ENCODE data around the gene CA10. TPM values are rescaled to one million over a fixed set of nuclear protein-coding genes. Genes with fewer than 3 reads are reported as not detected.

Gene CA10
- total RNA-seq, 1 experiment from 2014 or later = not detected

DNA sequence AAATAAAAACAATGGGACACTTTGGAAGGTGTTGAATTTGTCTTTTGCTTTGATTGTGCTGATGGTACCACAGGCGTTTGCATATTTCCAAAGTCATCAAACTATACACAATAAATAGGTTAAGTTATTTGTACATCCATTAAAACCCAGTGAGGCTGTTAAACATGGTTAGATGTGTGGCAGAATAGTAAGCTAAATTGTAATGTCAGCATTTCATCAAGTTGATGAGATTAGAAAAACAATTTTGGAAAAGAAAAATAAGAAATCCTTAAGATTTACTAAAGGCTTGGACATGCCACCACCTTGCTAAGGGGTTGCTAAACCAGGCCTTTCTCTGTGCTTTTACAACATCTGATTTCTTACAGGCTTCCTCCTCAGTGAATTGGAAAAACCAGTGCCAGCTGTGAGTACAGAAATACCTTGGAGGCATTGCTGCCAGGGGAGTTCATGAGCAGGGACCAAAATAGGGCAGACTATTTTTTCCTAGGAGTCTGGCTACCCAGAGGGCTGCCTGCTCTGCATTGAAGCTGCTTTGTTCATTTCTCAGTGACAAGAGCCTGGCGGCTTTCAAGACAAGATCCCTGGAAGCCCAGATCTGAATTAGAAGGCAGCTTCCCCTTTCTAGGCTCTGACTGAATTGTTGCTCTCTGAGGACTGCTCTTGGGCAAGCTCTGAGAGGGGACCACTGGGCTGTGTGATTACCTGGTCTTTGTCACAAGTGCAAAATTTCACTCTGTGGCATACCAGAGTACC lies 43.4 kb upstream of the CA10 start:
- H3K27me3 Mint-ChIP-seq (ENCODE audit: insufficient read depth, unreplicated experiment) = peaks cover 6% of the 10 kb centered on the region
- H3K27ac Mint-ChIP-seq (ENCODE audit: unreplicated experiment) = no peak overlapping the region
- Histone ChIP-seq H3K27me3 (replicated peaks; ENCODE audit: control insufficient read depth, insufficient read depth, low read length) (no peaks in the 10 kb centered on the region; the same call in 1 of the 2 replicates), H3K4me3 (ENCODE audit: low read depth, low read length) (no peak overlapping the region), H3K9me3 (no peaks in the 10 kb centered on the region), H3K4me1 (no peaks in the 10 kb centered on the region), H3K36me3 (ENCODE audit: control insufficient read depth, insufficient read depth, low read length) (no peaks in the 10 kb centered on the region)
- POLR2A ChIA-PET = no interaction called here
- no peak for DNase-seq
- intact Hi-C loops (cut with micrococcal nuclease; ENCODE audit: unreplicated experiment) = no loop called here
- H3K4me3 Mint-ChIP-seq (ENCODE audit: unreplicated experiment) = no peak overlapping the region
- TF ChIP-seq, protein P1, sequence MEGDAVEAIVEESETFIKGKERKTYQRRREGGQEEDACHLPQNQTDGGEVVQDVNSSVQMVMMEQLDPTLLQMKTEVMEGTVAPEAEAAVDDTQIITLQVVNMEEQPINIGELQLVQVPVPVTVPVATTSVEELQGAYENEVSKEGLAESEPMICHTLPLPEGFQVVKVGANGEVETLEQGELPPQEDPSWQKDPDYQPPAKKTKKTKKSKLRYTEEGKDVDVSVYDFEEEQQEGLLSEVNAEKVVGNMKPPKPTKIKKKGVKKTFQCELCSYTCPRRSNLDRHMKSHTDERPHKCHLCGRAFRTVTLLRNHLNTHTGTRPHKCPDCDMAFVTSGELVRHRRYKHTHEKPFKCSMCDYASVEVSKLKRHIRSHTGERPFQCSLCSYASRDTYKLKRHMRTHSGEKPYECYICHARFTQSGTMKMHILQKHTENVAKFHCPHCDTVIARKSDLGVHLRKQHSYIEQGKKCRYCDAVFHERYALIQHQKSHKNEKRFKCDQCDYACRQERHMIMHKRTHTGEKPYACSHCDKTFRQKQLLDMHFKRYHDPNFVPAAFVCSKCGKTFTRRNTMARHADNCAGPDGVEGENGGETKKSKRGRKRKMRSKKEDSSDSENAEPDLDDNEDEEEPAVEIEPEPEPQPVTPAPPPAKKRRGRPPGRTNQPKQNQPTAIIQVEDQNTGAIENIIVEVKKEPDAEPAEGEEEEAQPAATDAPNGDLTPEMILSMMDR (IDR thresholded peaks at IDR 0.05; ENCODE audit: insufficient read depth in 1 of 2, low read depth in 1 of 2, low read length in 1 of 2, severe bottlenecking in 1 of 2, unreplicated experiment in 1 of 2) = no peak
- H3K36me3 Mint-ChIP-seq (ENCODE audit: insufficient read depth, unreplicated experiment) = no peaks in the 10 kb centered on the region
- CTCF ChIA-PET = no interaction called here
- no peaks in the 10 kb centered on the region for H3K4me1 Mint-ChIP-seq (ENCODE audit: low read depth, unreplicated experiment)
- H3K9me3 Mint-ChIP-seq (ENCODE audit: unreplicated experiment) = no peaks in the 10 kb centered on the region
- no TSS peak for BruUV-seq (replicated peaks)

DNA sequence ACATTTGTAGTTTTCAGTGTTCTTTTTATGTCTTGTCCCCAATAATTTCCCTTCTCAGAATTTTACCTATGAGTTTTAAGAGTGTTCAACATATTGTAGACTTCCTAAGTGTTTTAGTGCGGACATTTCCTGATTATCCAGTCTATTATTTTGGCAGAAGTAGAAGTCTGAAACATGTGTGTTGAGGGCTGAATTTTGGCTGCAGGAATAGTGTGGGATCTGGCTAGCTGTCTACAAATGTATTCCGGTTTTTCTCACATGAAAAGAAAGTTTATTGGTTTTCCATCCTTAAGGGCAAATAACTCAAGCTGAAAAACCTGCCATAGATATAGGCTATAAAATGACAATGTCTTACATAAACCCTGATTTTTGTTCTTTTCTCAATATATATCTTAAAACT lies 33.0 kb upstream of the CA10 start:
- ChIA-PET POLR2A (no interaction called here), CTCF (no interaction called here)
- no TSS peak for BruUV-seq (replicated peaks)
- Mint-ChIP-seq H3K4me1 (ENCODE audit: low read depth, unreplicated experiment) (no peaks in the 10 kb centered on the region), H3K9me3 (ENCODE audit: unreplicated experiment) (no peaks in the 10 kb centered on the region), H3K27me3 (ENCODE audit: insufficient read depth, unreplicated experiment) (peaks cover 8% of the 10 kb centered on the region), H3K4me3 (ENCODE audit: unreplicated experiment) (no peak overlapping the region), H3K36me3 (ENCODE audit: insufficient read depth, unreplicated experiment) (no peaks in the 10 kb centered on the region), H3K27ac (ENCODE audit: unreplicated experiment) (no peak overlapping the region)
- TF ChIP-seq, protein P1 (IDR thresholded peaks at IDR 0.05; ENCODE audit: insufficient read depth in 1 of 2, low read depth in 1 of 2, low read length in 1 of 2, severe bottlenecking in 1 of 2, unreplicated experiment in 1 of 2) = no peak
- Histone ChIP-seq H3K4me3 (ENCODE audit: low read depth, low read length) (no peak overlapping the region), H3K36me3 (ENCODE audit: control insufficient read depth, insufficient read depth, low read length) (no peaks in the 10 kb centered on the region), H3K4me1 (no peaks in the 10 kb centered on the region), H3K27me3 (replicated peaks; ENCODE audit: control insufficient read depth, insufficient read depth, low read length) (no peaks in the 10 kb centered on the region), H3K9me3 (no peaks in the 10 kb centered on the region)
- intact Hi-C loops (cut with micrococcal nuclease; ENCODE audit: unreplicated experiment) = no loop called here
- no peak for DNase-seq

- H3K9me3 ChIP-seq = no peaks in the 10 kb centered on the region
- H3K4me1 Mint-ChIP-seq (ENCODE audit: low read depth, unreplicated experiment) = no peaks in the 10 kb centered on the region
- intact Hi-C loops (cut with micrococcal nuclease; ENCODE audit: unreplicated experiment) = no loop called here
- BruUV-seq (replicated peaks) = no TSS peak
- no peaks in the 10 kb centered on the region for H3K4me1 ChIP-seq
- DNase-seq = no peak
- ChIA-PET CTCF (no interaction called here), POLR2A (no interaction called here)
- H3K4me3 ChIP-seq (ENCODE audit: low read depth, low read length) = no peak overlapping the region
- no peaks in the 10 kb centered on the region for H3K36me3 ChIP-seq (ENCODE audit: control insufficient read depth, insufficient read depth, low read length)
- H3K4me3 Mint-ChIP-seq (ENCODE audit: unreplicated experiment) = no peak overlapping the region
- H3K27me3 ChIP-seq (replicated peaks; ENCODE audit: control insufficient read depth, insufficient read depth, low read length) = no peaks in the 10 kb centered on the region
- H3K27me3 Mint-ChIP-seq (ENCODE audit: insufficient read depth, unreplicated experiment) = peaks cover 5% of the 10 kb centered on the region
- TF ChIP-seq, protein P1 (IDR thresholded peaks at IDR 0.05; ENCODE audit: insufficient read depth in 1 of 2, low read depth in 1 of 2, low read length in 1 of 2, severe bottlenecking in 1 of 2, unreplicated experiment in 1 of 2) = no peak
- H3K9me3 Mint-ChIP-seq (ENCODE audit: unreplicated experiment) = no peaks in the 10 kb centered on the region
- H3K36me3 Mint-ChIP-seq (ENCODE audit: insufficient read depth, unreplicated experiment) = no peaks in the 10 kb centered on the region
- no peak overlapping the region for H3K27ac Mint-ChIP-seq (ENCODE audit: unreplicated experiment)
Measured at GRCh38 chr17:52181782-52182181, 23.3 kb upstream of the CA10 start.

All from Caco-2 (cell line).